Vagina (tissue), 2 donors: Measurements from ENCODE around the gene ADRB2.

Source experiments
- CTCF ChIP-seq, 3 experiments: fragments of 450-650 bp in 2 of 3; fragments of 200-600 bp in 1 of 3; sonication (generic) in 1 of 3; IDR thresholded peaks; one replicate each; pipeline ENCODE4 v1.5.1; 2017 to 2019; ENCODE audit warnings: antibody characterized with exemption in 3 of 3, mild to moderate bottlenecking in 2 of 3, moderate library complexity in 2 of 3
- POLR2A ChIP-seq, 2 donors: fragments of 450-650 bp; IDR thresholded peaks; one replicate each; pipeline ENCODE4 v1.6.1; 2017; ENCODE audit warnings: antibody characterized with exemption in 2 of 2, mild to moderate bottlenecking in 2 of 2, moderate library complexity in 2 of 2

GRCh38 chr5:148830211-148830610 is 3.8 kb downstream of the ADRB2 start:
- TF ChIP-seq CTCF (IDR thresholded peaks at IDR 0.05), result no peak
- no peak for TF ChIP-seq POLR2A (IDR thresholded peaks at IDR 0.05)
